K562 (cell line): ENCODE results near the gene RGS8.

ENCODE experiments used
- NR2C2 ChIP-seq, 2 experiments: fragments of 200-800 bp in 1 of 2; sonication (Bioruptor generic) in 1 of 2; sonication (generic) in 1 of 2; formaldehyde crosslinking in 1 of 2; IDR thresholded peaks; 2 replicates each; pipeline versions ENCODE4 v1.6.1 to v1.8.0; 2016 to 2022; ENCODE audit warnings: mild to moderate bottlenecking in 1 of 2, missing compliant biosample characterization in 1 of 2, missing genetic modification characterization in 1 of 2, missing genetic modification reagents in 1 of 2
- RAD21 ChIP-seq, 2 experiments: fragments of 250-450 bp in 1 of 2; fragments of 450-650 bp in 1 of 2; sonication (Bioruptor Pico) in 1 of 2; formaldehyde crosslinking in 1 of 2; IDR thresholded peaks in 1 of 2; conservative IDR thresholded peaks in 1 of 2; 2 replicates each; pipeline versions ENCODE4 v1.4.0 to v1.8.0; 2020 to 2022; ENCODE audit warnings: mild to moderate bottlenecking in 2 of 2, moderate library complexity in 1 of 2
- YY1 ChIP-seq, 3 experiments: IDR thresholded peaks; 2 replicates each; pipeline ENCODE4 v1.6.1; 2011; ENCODE audit warnings: low read length in 2 of 3, mild to moderate bottlenecking in 2 of 3, moderate library complexity in 2 of 3, borderline replicate concordance in 1 of 3, control low read depth in 1 of 3, low read depth in 1 of 3; ENCODE audit not compliant: insufficient read depth in 3 of 3, insufficient replicate concordance in 2 of 3, control insufficient read depth in 1 of 3, insufficient read length in 1 of 3; ENCODE audit errors: extremely low read depth in 1 of 3
- ZNF639 ChIP-seq, 2 experiments: fragments of 200-800 bp in 1 of 2; sonication (Bioruptor generic) in 1 of 2; sonication (generic) in 1 of 2; formaldehyde crosslinking in 1 of 2; IDR thresholded peaks in 1 of 2; conservative IDR thresholded peaks in 1 of 2; 2 replicates each; pipeline versions ENCODE4 v1.5.0 to v1.6.1; 2016 to 2020; ENCODE audit warnings: missing compliant biosample characterization in 1 of 2, missing genetic modification characterization in 1 of 2, missing genetic modification reagents in 1 of 2
- ZNF76 ChIP-seq: fragments of 250-450 bp; sonication (Bioruptor Pico); IDR thresholded peaks from 2 replicates; pipeline ENCODE4 v1.4.0; 2020; ENCODE audit warnings: mild to moderate bottlenecking, moderate library complexity, borderline replicate concordance
- TF ChIP-seq, protein P1 (sequence below), 3 experiments: IDR thresholded peaks in 2 of 3; conservative IDR thresholded peaks in 1 of 3; 2 replicates each; pipeline ENCODE4 v1.5.1; 2011 to 2012; ENCODE audit warnings: low read length in 3 of 3, mild to moderate bottlenecking in 3 of 3, control low read depth in 2 of 3, improper control_type of control experiment in 1 of 3, inconsistent platforms in 1 of 3, low read depth in 1 of 3, mixed read lengths in 1 of 3, moderate library complexity in 1 of 3; ENCODE audit not compliant: insufficient read depth in 2 of 3

DNA sequence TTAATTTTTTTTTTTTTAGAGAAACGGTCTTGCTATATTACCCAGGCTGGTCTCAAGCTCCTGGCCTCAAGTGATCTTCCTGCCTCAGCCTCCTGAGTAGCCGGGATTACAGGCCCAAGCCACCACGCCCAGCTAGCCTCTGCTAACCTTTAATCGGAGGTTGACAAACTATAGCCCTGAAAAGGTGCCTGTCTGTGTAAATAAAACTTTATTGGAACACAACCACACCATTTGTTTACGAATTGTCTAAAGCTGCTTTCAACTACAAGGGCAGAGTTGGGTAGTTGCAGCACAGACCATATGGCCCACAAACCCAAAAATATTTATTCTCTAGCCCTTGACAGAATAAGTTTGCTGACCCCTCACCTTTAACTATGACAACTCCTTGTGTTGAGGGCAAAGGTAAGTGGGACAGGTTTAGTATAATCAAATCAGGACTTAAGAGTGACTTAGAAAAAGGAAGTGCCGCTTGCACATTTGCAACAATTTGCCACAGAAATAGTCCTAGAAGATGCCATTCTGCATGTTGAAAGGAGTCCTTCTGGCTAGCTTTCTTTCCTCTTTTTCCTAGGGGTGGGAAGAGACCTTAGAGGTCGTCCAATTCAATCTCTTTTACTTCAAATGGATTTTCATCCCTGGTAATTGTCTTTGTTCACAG is 16.4 kb downstream of the RGS8 start:
- TF ChIP-seq, protein P1, sequence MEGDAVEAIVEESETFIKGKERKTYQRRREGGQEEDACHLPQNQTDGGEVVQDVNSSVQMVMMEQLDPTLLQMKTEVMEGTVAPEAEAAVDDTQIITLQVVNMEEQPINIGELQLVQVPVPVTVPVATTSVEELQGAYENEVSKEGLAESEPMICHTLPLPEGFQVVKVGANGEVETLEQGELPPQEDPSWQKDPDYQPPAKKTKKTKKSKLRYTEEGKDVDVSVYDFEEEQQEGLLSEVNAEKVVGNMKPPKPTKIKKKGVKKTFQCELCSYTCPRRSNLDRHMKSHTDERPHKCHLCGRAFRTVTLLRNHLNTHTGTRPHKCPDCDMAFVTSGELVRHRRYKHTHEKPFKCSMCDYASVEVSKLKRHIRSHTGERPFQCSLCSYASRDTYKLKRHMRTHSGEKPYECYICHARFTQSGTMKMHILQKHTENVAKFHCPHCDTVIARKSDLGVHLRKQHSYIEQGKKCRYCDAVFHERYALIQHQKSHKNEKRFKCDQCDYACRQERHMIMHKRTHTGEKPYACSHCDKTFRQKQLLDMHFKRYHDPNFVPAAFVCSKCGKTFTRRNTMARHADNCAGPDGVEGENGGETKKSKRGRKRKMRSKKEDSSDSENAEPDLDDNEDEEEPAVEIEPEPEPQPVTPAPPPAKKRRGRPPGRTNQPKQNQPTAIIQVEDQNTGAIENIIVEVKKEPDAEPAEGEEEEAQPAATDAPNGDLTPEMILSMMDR (IDR thresholded peaks at IDR 0.05 in 2 of 3, conservative IDR thresholded peaks at IDR 0.05 in 1 of 3; ENCODE audit: insufficient read depth in 2 of 3, low read depth in 1 of 3, low read length in 3 of 3), result no peak
- TF ChIP-seq ZNF76 (no peak), ZNF639 (CRISPR knock-in tag; conservative IDR thresholded peaks at IDR 0.05 in 1 of 2, IDR thresholded peaks at IDR 0.05 in 1 of 2) (no peak), YY1 (IDR thresholded peaks at IDR 0.05; ENCODE audit: borderline replicate concordance in 1 of 3, control insufficient read depth in 1 of 3, extremely low read depth in 1 of 3, insufficient read depth in 3 of 3, insufficient read length in 1 of 3, insufficient replicate concordance in 2 of 3, low read depth in 1 of 3, low read length in 2 of 3) (no peak), RAD21 (CRISPR knock-in tag; conservative IDR thresholded peaks at IDR 0.05 in 1 of 2, IDR thresholded peaks at IDR 0.05 in 1 of 2) (no peak), NR2C2 (CRISPR knock-in tag; IDR thresholded peaks at IDR 0.05) (no peak), NR2C2 (tag; IDR thresholded peaks at IDR 0.05) (no peak)
